H9 (cell line): ENCODE results near the gene EPO. TPM values are rescaled to one million over a fixed set of nuclear protein-coding genes. Genes with fewer than 3 reads are reported as not detected.

Experiments used
- DNase-seq: peaks from one replicate; pipeline ENCODE4 v3.0.0-alpha.2; 2017
- H2AFZ ChIP-seq: one replicate; pipeline ENCODE4 v1.6.1; 2013; ENCODE audit warnings: mild to moderate bottlenecking, low read length, control low read depth, moderate library complexity
- H2AK5ac ChIP-seq: 2 replicates; pipeline ENCODE4 v1.6.1; 2013; ENCODE audit warnings: low read length, control low read depth, mixed read lengths; ENCODE audit not compliant: insufficient read length
- H2BK120ac ChIP-seq: one replicate; pipeline ENCODE4 v1.6.1; 2013; ENCODE audit warnings: low read depth, mild to moderate bottlenecking, low read length, control low read depth, inconsistent platforms; ENCODE audit not compliant: poor library complexity, severe bottlenecking
- H2BK12ac ChIP-seq: 2 replicates; pipeline ENCODE4 v1.6.1; 2013; ENCODE audit warnings: low read length, control low read depth, mixed read lengths, low read depth; ENCODE audit not compliant: insufficient read length
- H2BK15ac ChIP-seq: 2 replicates; pipeline ENCODE4 v1.6.1; 2013; ENCODE audit warnings: low read depth, low read length, control low read depth
- H2BK20ac ChIP-seq: one replicate; pipeline ENCODE4 v1.6.1; 2013; ENCODE audit warnings: low read depth, mild to moderate bottlenecking, low read length, control low read depth, inconsistent platforms; ENCODE audit not compliant: poor library complexity, severe bottlenecking
- H2BK5ac ChIP-seq: 2 replicates; pipeline ENCODE4 v1.6.1; 2013; ENCODE audit warnings: low read length, control low read depth, mixed read lengths; ENCODE audit not compliant: insufficient read length
- H3K14ac ChIP-seq: 2 replicates; pipeline ENCODE4 v1.6.1; 2013; ENCODE audit warnings: low read length, control low read depth; ENCODE audit not compliant: insufficient read depth
- H3K18ac ChIP-seq: 2 replicates; pipeline ENCODE4 v1.6.1; 2013; ENCODE audit warnings: low read depth, mild to moderate bottlenecking, mixed read lengths, low read length, control low read depth; ENCODE audit not compliant: insufficient read length
- H3K23ac ChIP-seq: 2 replicates; pipeline ENCODE4 v1.6.1; 2013; ENCODE audit warnings: low read length, control low read depth, mixed read lengths, low read depth; ENCODE audit not compliant: insufficient read length
- H3K23me2 ChIP-seq: 2 replicates; pipeline ENCODE4 v1.6.1; 2013; ENCODE audit warnings: low read depth, mild to moderate bottlenecking, mixed read lengths, low read length, control low read depth; ENCODE audit not compliant: insufficient read length, poor library complexity, severe bottlenecking
- H3K27ac ChIP-seq: 2 replicates; pipeline ENCODE4 v1.5.1; 2013; ENCODE audit warnings: low read length, control low read depth, mixed read lengths, low read depth; ENCODE audit not compliant: insufficient read length
- H3K27me3 ChIP-seq: 2 replicates; pipeline ENCODE4 v1.6.1; 2013; ENCODE audit warnings: low read length, control low read depth, inconsistent platforms; ENCODE audit not compliant: insufficient read depth
- H3K4ac ChIP-seq: 2 replicates; pipeline ENCODE4 v1.6.1; 2013; ENCODE audit warnings: low read depth, mild to moderate bottlenecking, control low read depth, inconsistent platforms, low read length, moderate library complexity
- H3K4me1 ChIP-seq: 2 replicates; pipeline ENCODE4 v1.6.1; 2013; ENCODE audit warnings: low read length, control low read depth, inconsistent platforms; ENCODE audit not compliant: insufficient read depth
- H3K4me2 ChIP-seq: 2 replicates; pipeline ENCODE4 v1.6.1; 2013; ENCODE audit warnings: low read length, control low read depth, mixed read lengths; ENCODE audit not compliant: insufficient read length, insufficient read depth
- H3K56ac ChIP-seq: 2 replicates; pipeline ENCODE4 v1.6.1; 2013; ENCODE audit warnings: low read depth, mild to moderate bottlenecking, mixed read lengths, low read length, control low read depth; ENCODE audit not compliant: insufficient read length
- H3K79me1 ChIP-seq: 2 replicates; pipeline ENCODE4 v1.6.1; 2013; ENCODE audit warnings: low read depth, mild to moderate bottlenecking, moderate library complexity, low read length, control low read depth, inconsistent platforms; ENCODE audit not compliant: insufficient read depth, poor library complexity, severe bottlenecking
- H3K79me2 ChIP-seq: 2 replicates; pipeline ENCODE4 v1.6.1; 2013; ENCODE audit warnings: low read length, control low read depth, inconsistent platforms; ENCODE audit not compliant: insufficient read depth
- H3K9ac ChIP-seq: 2 replicates; pipeline ENCODE4 v1.6.1; 2013; ENCODE audit warnings: low read length, control low read depth, mixed read lengths; ENCODE audit not compliant: insufficient read length; ENCODE audit errors: extremely low read depth
- H3K9me3 ChIP-seq: one replicate; pipeline ENCODE4 v1.6.1; 2013; ENCODE audit warnings: low read depth, low read length, inconsistent platforms; ENCODE audit not compliant: control insufficient read depth
- H3T11ph ChIP-seq: one replicate; pipeline ENCODE4 v1.6.1; 2013; ENCODE audit warnings: mild to moderate bottlenecking, low read length, control low read depth, inconsistent platforms
- H4K20me1 ChIP-seq: one replicate; pipeline ENCODE4 v1.6.1; 2013; ENCODE audit not compliant: control insufficient read depth, insufficient read length, insufficient read depth
- H4K5ac ChIP-seq: 2 replicates; pipeline ENCODE4 v1.6.1; 2013; ENCODE audit warnings: low read depth, mild to moderate bottlenecking, mixed read lengths, low read length, control low read depth; ENCODE audit not compliant: insufficient read length
- H4K8ac ChIP-seq: replicated peaks from 2 replicates; pipeline ENCODE4 v1.6.1; 2013; ENCODE audit warnings: low read length, control low read depth, mixed read lengths, low read depth; ENCODE audit not compliant: insufficient read length
- H4K91ac ChIP-seq: 2 replicates; pipeline ENCODE4 v1.6.1; 2013; ENCODE audit warnings: low read depth, mild to moderate bottlenecking, moderate library complexity, mixed read lengths, low read length, control low read depth; ENCODE audit not compliant: insufficient read length
- H3K27ac Mint-ChIP-seq, 3 experiments: 2 replicates in 2 of 3; 3 replicates in 1 of 3; pipeline ENCODE4 v1.8.0; 2020 to 2021; ENCODE audit warnings: mixed read lengths in 3 of 3, mild to moderate bottlenecking in 1 of 3, moderate library complexity in 1 of 3
- H3K27me3 Mint-ChIP-seq: 2 replicates; pipeline ENCODE4 v1.8.0; 2021; ENCODE audit warnings: low read depth, mild to moderate bottlenecking, moderate library complexity, mixed read lengths
- H3K36me3 Mint-ChIP-seq, 3 experiments: 2 replicates in 2 of 3; 3 replicates in 1 of 3; pipeline ENCODE4 v1.8.0; 2020 to 2021; ENCODE audit warnings: low read depth in 3 of 3, mixed read lengths in 3 of 3; ENCODE audit not compliant: insufficient read depth in 1 of 3
- H3K4me1 Mint-ChIP-seq, 2 experiments: 2 replicates each; pipeline ENCODE4 v1.8.0; 2020; ENCODE audit warnings: mixed read lengths in 2 of 2
- H3K4me3 Mint-ChIP-seq, 2 experiments: 2 replicates in 1 of 2; 3 replicates in 1 of 2; pipeline ENCODE4 v1.8.0; 2020 to 2021; ENCODE audit warnings: mild to moderate bottlenecking in 2 of 2, mixed read lengths in 2 of 2, moderate library complexity in 1 of 2
- H3K9me3 Mint-ChIP-seq, 2 experiments: 2 replicates in 1 of 2; 3 replicates in 1 of 2; pipeline ENCODE4 v1.8.0; 2020; ENCODE audit warnings: mild to moderate bottlenecking in 2 of 2, mixed read lengths in 2 of 2, moderate library complexity in 1 of 2
- WGBS: extraction: QIAGEN DNeasy Blood & Tissue Kit; methylation state at CpG from one replicate; pipeline ENCODE4 v1.1.7; 2013; ENCODE audit warnings: missing lambda C conversion rate, low lambda C conversion rate, mixed read lengths; ENCODE audit not compliant: insufficient read length; ENCODE audit errors: extremely low coverage; 5-methylcytosine and 5-hydroxymethylcytosine counted together
- total RNA-seq: library from RNA; stranded (reverse); gene quantifications from 2 replicates; pipeline ENCODE4 v1.2.1, GENCODE V29; 2021
- TF ChIP-seq, protein P1 (sequence below): fragments of 200-600 bp; sonication (generic); conservative IDR thresholded peaks from 3 replicates; pipeline ENCODE4 v1.8.0; 2021; ENCODE audit warnings: antibody characterized with exemption, mild to moderate bottlenecking

The EPO gene
- total RNA-seq, 1 experiment from 2014 or later: 0.44 TPM

DNA sequence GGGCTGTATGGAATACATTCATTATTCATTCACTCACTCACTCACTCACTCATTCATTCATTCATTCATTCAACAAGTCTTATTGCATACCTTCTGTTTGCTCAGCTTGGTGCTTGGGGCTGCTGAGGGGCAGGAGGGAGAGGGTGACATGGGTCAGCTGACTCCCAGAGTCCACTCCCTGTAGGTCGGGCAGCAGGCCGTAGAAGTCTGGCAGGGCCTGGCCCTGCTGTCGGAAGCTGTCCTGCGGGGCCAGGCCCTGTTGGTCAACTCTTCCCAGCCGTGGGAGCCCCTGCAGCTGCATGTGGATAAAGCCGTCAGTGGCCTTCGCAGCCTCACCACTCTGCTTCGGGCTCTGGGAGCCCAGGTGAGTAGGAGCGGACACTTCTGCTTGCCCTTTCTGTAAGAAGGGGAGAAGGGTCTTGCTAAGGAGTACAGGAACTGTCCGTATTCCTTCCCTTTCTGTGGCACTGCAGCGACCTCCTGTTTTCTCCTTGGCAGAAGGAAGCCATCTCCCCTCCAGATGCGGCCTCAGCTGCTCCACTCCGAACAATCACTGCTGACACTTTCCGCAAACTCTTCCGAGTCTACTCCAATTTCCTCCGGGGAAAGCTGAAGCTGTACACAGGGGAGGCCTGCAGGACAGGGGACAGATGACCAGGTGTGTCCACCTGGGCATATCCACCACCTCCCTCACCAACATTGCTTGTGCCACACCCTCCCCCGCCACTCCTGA lies 2.4 kb downstream of the EPO start:
- no peak overlapping the region for H3K4me2 ChIP-seq
- H3K9me3 Mint-ChIP-seq: peaks cover 9 to 16% of the 10 kb centered on the region in 2 experiments

More for the DNA sequence above, 2.4 kb downstream of the EPO start:
- Histone ChIP-seq H2BK12ac (no peak overlapping the region), H3K14ac (no peak overlapping the region), H3K79me2 (no peaks in the 10 kb centered on the region), H3K27me3 (peaks cover 9% of the 10 kb centered on the region; the same call in 1 of the 2 replicates), H3K9me3 (no peaks in the 10 kb centered on the region), H3K23me2 (peaks cover 5% of the 10 kb centered on the region), H4K91ac (no peak overlapping the region), H3T11ph (no peak overlapping the region), H4K5ac (no peak overlapping the region), H2AFZ (no peak overlapping the region), H2BK5ac (no peak overlapping the region), H2BK15ac (no peak overlapping the region), H3K27ac (no peak overlapping the region), H3K9ac (no peak overlapping the region), H3K18ac (no peak overlapping the region), H3K56ac (no peak overlapping the region), H3K4ac (no peak overlapping the region), H2AK5ac (no peak overlapping the region), H4K20me1 (no peaks in the 10 kb centered on the region), H3K79me1 (no peaks in the 10 kb centered on the region), H3K23ac (no peak overlapping the region), H2BK120ac (no peak overlapping the region), H4K8ac (no peak overlapping the region), H3K4me1 (no peaks in the 10 kb centered on the region), H2BK20ac (no peak overlapping the region)
- peak overlapping the region in 1 of 2 experiments; percentile 39; a peak in 1 of 5 replicates for H3K4me3 Mint-ChIP-seq
- no peak for DNase-seq
- peaks cover 13 to 21% of the 10 kb centered on the region in 2 experiments for H3K4me1 Mint-ChIP-seq
- WGBS: no CpG with 5 or more reads among the region's 17 CpGs
- TF ChIP-seq, protein P1, sequence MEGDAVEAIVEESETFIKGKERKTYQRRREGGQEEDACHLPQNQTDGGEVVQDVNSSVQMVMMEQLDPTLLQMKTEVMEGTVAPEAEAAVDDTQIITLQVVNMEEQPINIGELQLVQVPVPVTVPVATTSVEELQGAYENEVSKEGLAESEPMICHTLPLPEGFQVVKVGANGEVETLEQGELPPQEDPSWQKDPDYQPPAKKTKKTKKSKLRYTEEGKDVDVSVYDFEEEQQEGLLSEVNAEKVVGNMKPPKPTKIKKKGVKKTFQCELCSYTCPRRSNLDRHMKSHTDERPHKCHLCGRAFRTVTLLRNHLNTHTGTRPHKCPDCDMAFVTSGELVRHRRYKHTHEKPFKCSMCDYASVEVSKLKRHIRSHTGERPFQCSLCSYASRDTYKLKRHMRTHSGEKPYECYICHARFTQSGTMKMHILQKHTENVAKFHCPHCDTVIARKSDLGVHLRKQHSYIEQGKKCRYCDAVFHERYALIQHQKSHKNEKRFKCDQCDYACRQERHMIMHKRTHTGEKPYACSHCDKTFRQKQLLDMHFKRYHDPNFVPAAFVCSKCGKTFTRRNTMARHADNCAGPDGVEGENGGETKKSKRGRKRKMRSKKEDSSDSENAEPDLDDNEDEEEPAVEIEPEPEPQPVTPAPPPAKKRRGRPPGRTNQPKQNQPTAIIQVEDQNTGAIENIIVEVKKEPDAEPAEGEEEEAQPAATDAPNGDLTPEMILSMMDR: no peak
- H3K27me3 Mint-ChIP-seq: peaks cover 79% of the 10 kb centered on the region
- H3K27ac Mint-ChIP-seq: no peak overlapping the region
- no peaks in the 10 kb centered on the region; a peak in 2 of 7 replicates for H3K36me3 Mint-ChIP-seq
